ENCODE results near the gene THBS2. TPM values are rescaled to one million over a fixed set of nuclear protein-coding genes. Genes with fewer than 3 reads are reported as not detected.

The THBS2 gene
- total RNA-seq, 1 experiment from 2014 or later, result 0.39 TPM

DNA sequence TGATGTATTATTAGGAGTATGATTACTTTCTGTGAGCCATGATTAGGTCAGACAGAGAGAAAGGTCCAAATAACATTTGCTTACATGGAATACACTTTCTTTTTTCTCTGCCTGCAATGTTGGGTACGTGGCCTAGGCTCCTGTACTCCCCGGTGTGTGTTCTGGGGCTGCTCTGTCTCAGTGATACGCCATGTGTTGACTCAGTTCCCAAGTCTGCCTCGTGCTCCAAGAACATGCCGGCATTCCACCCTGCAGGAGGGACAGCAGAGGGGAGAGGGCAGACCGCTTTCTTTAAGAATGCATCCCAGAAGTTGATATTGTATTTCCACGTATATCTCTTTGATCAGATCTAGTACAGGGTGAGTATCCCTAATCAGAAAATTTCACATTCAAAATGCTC, 33.3 kb upstream of the THBS2 start (continued):
- TF ChIP-seq, protein P1, sequence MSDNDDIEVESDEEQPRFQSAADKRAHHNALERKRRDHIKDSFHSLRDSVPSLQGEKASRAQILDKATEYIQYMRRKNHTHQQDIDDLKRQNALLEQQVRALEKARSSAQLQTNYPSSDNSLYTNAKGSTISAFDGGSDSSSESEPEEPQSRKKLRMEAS (IDR thresholded peaks at IDR 0.05), result no peak
- TF ChIP-seq TCF7L2 (IDR thresholded peaks at IDR 0.05; ENCODE audit: borderline replicate concordance, extremely low read depth, insufficient read depth, insufficient read length), result no peak
- no peak for TF ChIP-seq CBX3 (IDR thresholded peaks at IDR 0.05; ENCODE audit: low read depth)
- no peak for TF ChIP-seq POLR2A (IDR thresholded peaks at IDR 0.05; ENCODE audit: borderline replicate concordance, extremely low read depth, insufficient read depth, insufficient read length)
- TF ChIP-seq, protein P2, sequence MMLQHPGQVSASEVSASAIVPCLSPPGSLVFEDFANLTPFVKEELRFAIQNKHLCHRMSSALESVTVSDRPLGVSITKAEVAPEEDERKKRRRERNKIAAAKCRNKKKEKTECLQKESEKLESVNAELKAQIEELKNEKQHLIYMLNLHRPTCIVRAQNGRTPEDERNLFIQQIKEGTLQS (IDR thresholded peaks at IDR 0.05), result no peak

GRCh38 chr6:169285165-169285564, 31.5 kb upstream of the THBS2 start:
- H3K9me3 ChIP-seq (ENCODE audit: control insufficient read depth in 1 of 2, insufficient read depth in 1 of 2, low read depth in 1 of 2, low read length in 2 of 2), result no peaks in the 10 kb centered on the region
- no peaks in the 10 kb centered on the region for H3K27me3 ChIP-seq (ENCODE audit: insufficient read depth, low read length)
- H3K4me1 ChIP-seq (ENCODE audit: control insufficient read depth in 1 of 2, insufficient read depth in 2 of 2, low read length in 2 of 2), result peaks cover 18 to 22% of the 10 kb centered on the region in 2 experiments
- H3K27ac ChIP-seq (ENCODE audit: low read depth, low read length), result no peak overlapping the region
- CTCF ChIA-PET, result no interaction called here
- POLR2A ChIA-PET, result no interaction called here
- TF ChIP-seq ELF1 (IDR thresholded peaks at IDR 0.05; ENCODE audit: borderline replicate concordance, low read depth), result no peak
- TF ChIP-seq, protein P2 (IDR thresholded peaks at IDR 0.05), result no peak
- TF ChIP-seq, protein P3, sequence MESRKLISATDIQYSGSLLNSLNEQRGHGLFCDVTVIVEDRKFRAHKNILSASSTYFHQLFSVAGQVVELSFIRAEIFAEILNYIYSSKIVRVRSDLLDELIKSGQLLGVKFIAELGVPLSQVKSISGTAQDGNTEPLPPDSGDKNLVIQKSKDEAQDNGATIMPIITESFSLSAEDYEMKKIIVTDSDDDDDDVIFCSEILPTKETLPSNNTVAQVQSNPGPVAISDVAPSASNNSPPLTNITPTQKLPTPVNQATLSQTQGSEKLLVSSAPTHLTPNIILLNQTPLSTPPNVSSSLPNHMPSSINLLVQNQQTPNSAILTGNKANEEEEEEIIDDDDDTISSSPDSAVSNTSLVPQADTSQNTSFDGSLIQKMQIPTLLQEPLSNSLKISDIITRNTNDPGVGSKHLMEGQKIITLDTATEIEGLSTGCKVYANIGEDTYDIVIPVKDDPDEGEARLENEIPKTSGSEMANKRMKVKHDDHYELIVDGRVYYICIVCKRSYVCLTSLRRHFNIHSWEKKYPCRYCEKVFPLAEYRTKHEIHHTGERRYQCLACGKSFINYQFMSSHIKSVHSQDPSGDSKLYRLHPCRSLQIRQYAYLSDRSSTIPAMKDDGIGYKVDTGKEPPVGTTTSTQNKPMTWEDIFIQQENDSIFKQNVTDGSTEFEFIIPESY (IDR thresholded peaks at IDR 0.05; ENCODE audit: extremely low read depth, insufficient replicate concordance, low read length), result no peak
- TF ChIP-seq, protein P1 (IDR thresholded peaks at IDR 0.05), result no peak
- TF ChIP-seq ZNF274 (IDR thresholded peaks at IDR 0.05; ENCODE audit: low read depth, low read length), result no peak
- RAD21 ChIA-PET (ENCODE audit: low non-redundant PET in 1 of 2, low total read pairs in 2 of 2, uncharacterized antibody in 2 of 2, unreplicated experiment in 2 of 2), result no interaction called here
- BruUV-seq (replicated peaks), result no TSS peak
- no peak for DNase-seq (ENCODE audit: low read depth, low spot score)
- no peak overlapping the region for H3K4me3 ChIP-seq (replicated peaks in 1 of 2; ENCODE audit: low read depth in 1 of 2, low read length in 2 of 2)
- no peak for ATAC-seq
- no peak overlapping the region for H2AFZ ChIP-seq (ENCODE audit: low read depth, low read length, poor library complexity, severe bottlenecking)
- intact Hi-C loops (cut with micrococcal nuclease), result no loop called here
- no peak overlapping the region for H3K9ac ChIP-seq (ENCODE audit: low read length)
- H3K9me2 ChIP-seq (ENCODE audit: insufficient read depth), result no peaks in the 10 kb centered on the region
- H3K36me3 ChIP-seq (ENCODE audit: control insufficient read depth in 1 of 2, insufficient read depth in 2 of 2, low read length in 2 of 2), result no peaks in the 10 kb centered on the region
- no peaks in the 10 kb centered on the region for H3K79me2 ChIP-seq (ENCODE audit: insufficient read depth, low read length)
- no peaks in the 10 kb centered on the region for H4K20me1 ChIP-seq (ENCODE audit: insufficient read depth)
- H3K4me2 ChIP-seq (ENCODE audit: low read length), result no peak overlapping the region

Data from HCT116 (cell line).